Activated T-helper 1 cell treated with anti-CD3 and anti-CD28 coated beads, Interleukin-2, amount 50 U/mL, for 16 hours (primary cell): ENCODE measurements around the gene RAB40B.

ENCODE experiments used
- DNase-seq, 2 donors: peaks; one replicate each; pipeline ENCODE4 v3.0.0-alpha.2; 2020; ENCODE audit warnings: low read depth in 1 of 2, low spot score in 1 of 2

Gene RAB40B

GRCh38 chr17:82692268-82692667 is 6.2 kb downstream of the RAB40B start:
- no peak for DNase-seq

DNA sequence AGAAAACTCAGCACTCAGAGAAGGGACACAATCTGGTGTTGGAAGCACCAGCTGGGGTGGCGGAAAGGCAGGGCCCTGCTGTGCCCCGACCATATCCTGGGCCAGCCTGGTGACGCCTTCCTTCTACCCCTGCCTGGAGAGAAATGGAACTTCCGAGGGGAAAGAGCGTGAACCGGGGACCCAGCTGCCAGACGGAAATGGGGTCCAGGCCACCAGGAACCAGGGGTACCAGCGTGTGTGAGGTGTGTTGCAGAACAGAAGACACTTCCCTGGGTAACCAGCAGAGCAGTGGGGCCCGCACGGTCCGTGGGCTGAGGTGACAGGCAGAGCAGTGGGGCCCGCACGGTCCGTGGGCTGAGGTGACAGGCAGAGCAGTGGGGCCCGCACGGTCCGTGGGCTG is 6.8 kb downstream of the RAB40B start:
- DNase-seq, result no peak

GRCh38 chr17:82690786-82691489 is 7.6 kb downstream of the RAB40B start:
- no peak for DNase-seq

- no peak for DNase-seq
Observed at GRCh38 chr17:82689077-82689476, 9.4 kb downstream of the RAB40B start.

DNA sequence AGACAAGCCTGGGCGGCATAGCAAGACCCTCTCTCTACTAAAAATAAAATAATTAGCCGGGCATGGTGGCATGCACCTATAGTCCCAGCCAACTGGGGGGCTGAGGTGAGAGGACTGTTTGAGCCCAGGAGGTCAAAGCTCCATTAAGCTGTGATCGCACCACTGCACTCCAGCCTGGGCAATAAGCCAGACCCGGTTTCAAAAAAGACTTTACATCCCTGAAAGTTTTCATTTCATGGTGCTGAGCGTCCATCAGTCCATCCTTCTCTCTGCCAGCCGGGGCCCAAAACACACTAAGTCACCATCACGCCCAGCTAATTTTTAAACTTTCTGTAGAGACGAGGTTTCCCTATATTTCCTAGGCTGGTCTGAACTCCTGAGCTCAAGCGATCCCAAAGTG is 10.6 kb downstream of the RAB40B start:
- no peak for DNase-seq

DNA sequence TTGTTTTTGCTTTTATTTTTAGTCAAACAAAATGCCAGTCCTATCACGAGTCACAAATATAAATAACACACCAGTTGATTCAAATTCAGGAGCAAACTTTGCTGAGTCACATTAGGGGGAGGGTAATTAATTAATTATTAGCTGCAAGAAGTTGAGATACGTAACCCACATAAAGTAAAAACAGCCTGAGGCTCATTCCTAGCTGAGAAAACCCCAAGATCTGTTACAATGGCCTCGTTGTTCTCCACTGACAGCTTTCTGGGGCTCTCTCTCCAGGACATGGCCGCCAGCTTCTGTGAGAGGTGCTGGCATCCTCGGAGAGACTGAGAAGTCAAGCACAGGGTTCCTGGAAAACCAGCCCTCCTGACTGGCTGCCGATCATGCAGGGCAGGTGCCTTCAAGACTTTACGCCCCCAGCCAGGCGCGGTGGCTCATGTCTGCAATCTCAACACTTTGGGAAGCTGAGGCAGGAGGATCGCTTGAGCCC is 11.1 kb downstream of the RAB40B start:
- DNase-seq, result no peak

GRCh38 chr17:82686366-82687324 is 11.9 kb downstream of the RAB40B start:
- no peak for DNase-seq

- no peak for DNase-seq
Observed at GRCh38 chr17:82685291-82685690, 13.2 kb downstream of the RAB40B start.

DNA sequence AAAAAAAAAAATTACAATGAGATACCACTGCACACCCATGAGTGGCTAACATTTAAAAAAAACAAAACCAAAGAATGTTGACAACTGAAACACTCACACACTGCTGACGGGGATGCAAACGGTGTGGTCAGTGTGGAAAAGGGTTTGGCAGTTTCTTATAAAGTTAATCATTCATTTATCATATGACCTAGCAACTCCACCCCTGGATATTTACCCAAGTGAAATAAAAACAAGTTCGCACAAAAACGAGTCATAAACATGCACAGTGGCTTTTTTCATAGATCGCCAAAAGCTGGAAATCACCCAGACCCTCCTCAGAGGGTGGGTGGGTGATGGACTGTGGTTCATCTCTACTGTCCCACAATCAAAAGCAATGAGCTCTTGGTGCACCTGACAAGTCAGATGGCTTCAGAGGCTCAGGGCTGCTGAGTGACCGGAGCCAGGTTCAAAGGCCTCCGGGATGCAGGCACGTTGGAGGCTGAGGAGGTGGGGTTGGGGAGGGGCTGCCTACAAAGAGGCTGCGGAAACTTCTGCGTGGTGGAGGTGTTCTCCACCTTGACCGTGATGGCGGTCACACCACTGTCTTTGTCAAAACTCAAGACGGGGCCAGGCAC is 14.2 kb downstream of the RAB40B start:
- no peak for DNase-seq

GRCh38 chr17:82683534-82683933 is 15.0 kb downstream of the RAB40B start:
- no peak for DNase-seq

DNA sequence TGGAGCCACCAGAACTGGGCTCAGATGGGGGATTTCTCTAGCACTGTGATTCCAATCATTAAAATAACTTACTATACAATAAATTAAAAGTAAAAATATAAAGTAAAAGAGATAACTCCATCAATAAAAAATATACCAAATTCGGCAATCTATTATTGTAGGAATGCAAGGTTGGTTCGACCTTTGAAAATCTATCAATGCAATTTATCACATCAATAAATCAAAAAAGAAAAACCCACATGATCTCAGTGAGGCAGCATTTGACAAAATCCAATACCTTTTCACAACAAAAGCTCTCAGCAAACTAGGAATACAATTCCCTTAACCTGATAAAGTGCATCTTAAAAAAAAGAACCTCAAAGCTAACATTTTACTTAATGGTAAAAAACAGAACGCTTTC is 17.0 kb downstream of the RAB40B start:
- DNase-seq, result no peak

- DNase-seq, result no peak
Observed at GRCh38 chr17:82679586-82680465, 18.7 kb downstream of the RAB40B start.

DNA sequence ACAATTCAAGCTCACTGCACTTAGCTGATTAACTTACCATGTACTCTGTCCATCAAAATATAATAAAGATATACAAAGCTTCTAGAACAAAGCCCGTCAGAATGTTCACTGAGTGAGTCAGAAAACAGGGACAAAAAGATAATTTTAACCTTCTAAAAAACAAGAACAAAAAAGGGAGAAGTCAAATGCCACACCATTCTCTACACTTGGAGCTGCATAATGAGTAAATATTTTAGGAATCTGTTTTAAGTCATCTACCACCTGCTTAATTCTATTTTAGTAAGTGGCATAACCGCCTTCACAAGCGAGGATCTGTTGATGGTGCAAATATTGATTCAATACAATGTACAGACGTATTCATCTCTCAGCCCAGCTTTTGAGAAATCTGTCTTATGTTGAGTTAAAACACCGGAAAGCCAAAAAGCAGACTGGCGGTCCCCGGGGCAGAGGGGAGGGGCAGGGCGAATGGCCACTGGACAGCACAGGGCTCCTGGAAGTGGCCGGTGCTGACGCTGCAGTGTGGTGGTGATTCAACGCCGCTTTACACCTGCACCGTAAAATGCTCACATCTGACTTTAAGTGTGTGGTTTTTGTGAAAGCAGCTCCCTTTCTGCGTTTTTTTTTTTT is 20.1 kb downstream of the RAB40B start:
- DNase-seq, result no peak

DNA sequence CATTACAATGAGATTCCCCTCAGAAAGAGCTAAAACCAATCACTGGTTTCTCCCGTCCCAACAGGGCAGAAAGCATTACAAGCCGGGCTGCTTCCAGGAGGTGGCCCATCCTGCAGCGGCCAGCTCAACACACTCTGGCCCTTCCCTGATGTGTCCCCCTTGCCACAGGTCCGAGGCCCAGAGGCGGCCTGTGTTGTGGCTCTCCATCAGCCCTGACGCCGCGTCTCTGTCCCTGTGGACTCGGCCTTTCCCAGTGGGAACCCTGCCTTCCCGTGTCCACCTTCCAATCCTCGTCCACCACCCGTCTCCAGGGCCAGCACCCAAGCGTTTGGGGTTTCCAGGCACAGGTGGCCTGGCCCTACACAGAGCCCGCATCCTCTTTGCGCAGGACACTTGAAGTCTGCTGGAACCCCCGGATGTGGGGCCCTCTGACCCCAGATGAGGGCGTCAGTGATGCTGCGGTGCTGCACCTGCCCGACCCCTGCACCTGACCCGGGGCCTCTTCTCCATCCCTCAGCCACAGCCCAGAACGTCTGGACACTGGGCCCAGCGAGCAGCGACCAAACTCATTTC is 21.1 kb downstream of the RAB40B start:
- DNase-seq, result no peak

DNA sequence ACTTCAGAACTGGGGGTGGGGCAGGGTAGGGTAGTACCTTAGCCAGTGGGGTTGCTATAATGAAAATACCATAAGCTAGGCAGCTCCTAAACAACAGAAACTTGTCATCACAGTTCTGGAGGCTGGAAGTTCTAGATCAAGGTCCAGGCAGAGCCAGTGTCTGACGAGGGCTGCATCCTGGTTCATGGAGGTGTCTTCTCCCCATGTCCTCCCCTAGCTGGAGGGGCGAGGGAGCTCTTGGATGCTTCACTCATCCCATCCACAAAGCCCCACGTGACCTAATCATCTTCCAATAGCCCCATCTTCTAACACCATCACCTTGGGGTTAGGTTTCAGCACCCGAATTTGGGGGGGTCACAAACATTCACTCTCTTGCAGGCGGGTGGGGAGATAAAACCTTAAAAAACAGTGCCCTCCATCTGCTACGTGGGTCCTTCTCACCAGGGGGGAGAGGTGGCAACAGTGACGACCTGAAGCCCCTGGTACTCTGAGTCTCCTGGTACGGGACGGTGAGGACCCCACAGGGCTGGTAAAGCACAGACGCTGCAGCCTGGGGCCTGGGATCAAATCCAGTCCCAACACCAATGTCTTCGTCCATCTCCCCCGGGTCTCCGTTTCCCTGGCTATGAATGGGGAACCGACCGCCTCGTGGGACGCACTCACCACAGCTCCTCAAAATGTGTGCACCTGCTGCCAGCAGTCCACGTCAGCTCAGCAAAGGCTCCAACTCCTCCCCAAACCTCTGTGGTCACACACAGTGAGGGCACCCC is 22.8 kb downstream of the RAB40B start:
- DNase-seq, result no peak

DNA sequence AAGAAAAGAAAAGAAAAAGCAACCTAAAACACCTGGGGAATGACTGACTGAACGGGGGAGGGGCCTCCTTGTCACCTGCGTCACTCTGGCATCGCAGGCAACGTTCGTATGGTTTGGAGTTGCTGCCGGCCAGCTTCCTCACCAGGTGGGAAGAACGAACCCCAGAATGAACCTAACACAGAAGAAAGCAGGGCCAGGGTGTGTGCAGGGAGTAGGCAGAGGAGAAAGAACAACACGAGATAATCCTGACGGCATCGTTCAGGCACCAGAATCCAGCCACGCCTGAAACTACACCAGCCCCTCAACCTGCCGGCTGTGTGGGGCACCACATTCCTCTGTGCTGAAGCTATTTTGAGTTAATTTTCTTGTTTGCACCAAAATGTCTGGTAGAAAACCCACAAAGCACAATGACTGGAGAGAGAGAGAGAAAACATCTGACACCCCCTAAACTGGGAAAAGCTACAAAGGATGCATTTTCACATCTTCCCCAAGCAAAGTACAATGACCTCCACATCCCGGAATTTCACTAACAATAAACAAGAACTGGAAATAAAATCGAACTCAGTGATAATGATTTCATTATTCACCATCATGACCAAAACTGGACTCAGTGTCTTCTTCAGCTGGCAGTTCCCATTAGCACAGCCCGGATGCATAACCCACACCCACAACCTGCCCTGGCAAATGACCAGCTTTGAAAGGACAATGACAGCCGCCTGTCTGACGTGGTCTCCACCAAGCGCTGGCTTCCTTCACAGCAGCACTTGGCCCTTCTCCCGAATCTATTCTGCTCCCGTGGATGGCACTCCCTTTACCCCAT is 23.6 kb downstream of the RAB40B start:
- DNase-seq, result no peak

- DNase-seq, result no peak
Observed at GRCh38 chr17:82670661-82671450, 27.6 kb downstream of the RAB40B start.
